Large intestine (tissue), 3 donors: ENCODE data around the gene CTNNA2. TPM values are rescaled to one million over a fixed set of nuclear protein-coding genes. Genes with fewer than 3 reads are reported as not detected.

Source experiments
- DNase-seq, 2 donors: peaks; one replicate each; pipeline versions ENCODE4 v3.0.0 to v3.0.0-alpha.2; 2013
- H3K27ac ChIP-seq: one replicate; pipeline ENCODE4 v1.5.1; 2013; ENCODE audit warnings: low read length
- H3K27me3 ChIP-seq: 2 replicates; pipeline ENCODE4 v1.6.1; 2013; ENCODE audit warnings: low read length; ENCODE audit not compliant: control insufficient read depth, insufficient read depth
- H3K36me3 ChIP-seq: 2 replicates; pipeline ENCODE4 v1.6.1; 2013; ENCODE audit warnings: low read length; ENCODE audit not compliant: control insufficient read depth, insufficient read depth
- H3K4me1 ChIP-seq: one replicate; pipeline ENCODE4 v1.6.1; 2013; ENCODE audit warnings: low read length; ENCODE audit not compliant: control insufficient read depth, insufficient read depth
- H3K4me3 ChIP-seq: one replicate; pipeline ENCODE4 v1.5.1; 2013; ENCODE audit warnings: low read length
- H3K9me3 ChIP-seq: one replicate; pipeline ENCODE4 v1.6.1; 2013; ENCODE audit warnings: mild to moderate bottlenecking, low read depth, low read length, moderate library complexity; ENCODE audit not compliant: control insufficient read depth
- WGBS: methylation state at CpG from one replicate; pipeline ENCODE4 v1.1.5; 2013; ENCODE audit warnings: low lambda C conversion rate; ENCODE audit not compliant: insufficient coverage; 5-methylcytosine and 5-hydroxymethylcytosine counted together
- polyA plus RNA-seq: library from polyadenylated mRNA; unstranded; fragments of 120-200 nt; gene quantifications from one replicate; pipeline ENCODE4 v1.2.1, GENCODE V29; 2013

The CTNNA2 gene
- polyA plus RNA-seq, 1 donor: 7.5 TPM

DNA sequence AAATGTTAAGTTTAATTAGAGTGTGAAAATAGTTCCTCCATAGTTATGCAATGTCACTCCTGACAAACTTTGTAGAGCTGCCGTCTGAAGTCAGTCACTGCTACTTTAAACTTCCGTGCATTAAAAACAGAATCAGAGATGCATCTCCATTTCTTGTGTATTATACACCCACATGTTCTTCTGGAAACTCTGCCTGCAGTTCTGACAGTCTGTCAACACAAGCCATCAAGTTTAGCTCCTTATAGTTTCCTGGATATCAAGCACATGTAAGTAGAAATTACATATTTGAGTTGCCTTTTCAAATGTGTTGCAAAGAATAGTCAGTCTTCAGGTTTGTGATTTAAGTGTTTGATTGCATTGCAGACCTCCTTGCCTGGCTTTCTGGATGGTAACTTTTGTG lies 184.3 kb downstream of the CTNNA2 start:
- no peaks in the 10 kb centered on the region for H3K27me3 ChIP-seq
- no peaks in the 10 kb centered on the region for H3K4me1 ChIP-seq
- no peak overlapping the region for H3K4me3 ChIP-seq
- no CpG with 5 or more reads among the region's 2 CpGs for WGBS
- no peak for DNase-seq
- no peaks in the 10 kb centered on the region for H3K36me3 ChIP-seq
- no peaks in the 10 kb centered on the region for H3K9me3 ChIP-seq
- no peak overlapping the region for H3K27ac ChIP-seq

DNA sequence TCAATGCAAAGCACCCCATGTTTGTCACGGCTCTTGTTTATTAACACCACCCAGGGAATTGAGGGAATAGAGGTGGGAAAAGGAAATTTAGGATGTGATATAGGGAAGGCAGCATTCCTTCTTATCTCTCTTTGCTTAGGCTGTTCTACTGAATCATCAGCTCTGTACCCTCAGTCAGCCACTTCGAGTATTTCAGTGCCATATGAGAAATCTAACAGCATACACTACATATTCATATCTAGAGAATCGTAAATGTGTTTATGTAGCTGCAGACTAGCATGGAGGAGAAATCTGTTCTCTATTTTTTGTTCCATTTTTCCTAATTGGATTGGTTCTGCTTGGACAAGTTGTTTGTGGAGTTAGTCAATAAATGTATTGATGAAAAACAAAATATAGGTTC lies 187.8 kb downstream of the CTNNA2 start:
- no peak overlapping the region for H3K27ac ChIP-seq
- H3K27me3 ChIP-seq: no peaks in the 10 kb centered on the region
- WGBS: 80% methylated on average over 2 of the region's 3 CpGs
- no peak overlapping the region for H3K4me3 ChIP-seq
- no peaks in the 10 kb centered on the region for H3K36me3 ChIP-seq
- H3K4me1 ChIP-seq: no peaks in the 10 kb centered on the region
- no peak for DNase-seq
- H3K9me3 ChIP-seq: no peaks in the 10 kb centered on the region

DNA sequence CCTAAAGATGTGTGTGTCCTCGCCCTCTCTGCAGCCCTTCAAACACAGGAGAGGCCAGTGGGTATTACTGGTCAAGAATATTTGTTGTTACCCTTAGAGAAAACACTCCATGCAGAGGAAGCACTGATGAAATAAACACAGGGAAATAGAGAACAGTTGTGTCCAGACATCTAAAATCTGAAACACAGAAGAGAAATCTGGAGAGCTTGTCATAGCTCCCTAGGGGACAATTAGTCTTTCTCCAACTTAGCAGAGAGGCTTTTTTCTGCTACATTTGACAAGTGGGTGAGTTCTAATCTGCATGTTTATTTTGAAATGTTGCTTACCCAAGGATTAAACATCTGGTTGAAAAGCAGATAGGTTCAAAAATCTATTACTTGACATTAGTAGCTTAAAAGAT lies 190.1 kb downstream of the CTNNA2 start:
- Histone ChIP-seq H3K9me3 (no peaks in the 10 kb centered on the region), H3K27ac (no peak overlapping the region), H3K4me1 (no peaks in the 10 kb centered on the region), H3K27me3 (no peaks in the 10 kb centered on the region), H3K4me3 (no peak overlapping the region), H3K36me3 (no peaks in the 10 kb centered on the region)
- no CpG with 5 or more reads among the region's 1 CpG for WGBS
- no peak for DNase-seq

DNA sequence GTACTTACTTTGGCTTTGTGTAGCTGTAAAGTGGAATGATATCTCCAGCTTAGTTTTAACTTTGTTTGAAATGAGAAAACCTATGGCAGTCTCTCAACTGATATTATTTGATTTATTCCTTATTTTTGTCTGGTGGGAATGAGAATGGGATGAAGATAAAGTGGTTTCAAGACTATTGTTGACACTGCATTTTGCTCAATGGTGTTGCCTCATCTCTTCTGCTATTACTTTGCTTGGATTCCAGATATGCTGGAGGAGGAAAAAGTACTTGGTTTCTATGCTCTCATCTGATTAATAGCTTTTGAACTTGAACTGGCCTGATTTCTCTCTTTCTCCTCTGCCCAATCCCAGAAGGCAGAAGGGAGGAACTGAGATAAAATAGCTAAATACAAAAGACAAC lies 198.2 kb downstream of the CTNNA2 start:
- H3K36me3 ChIP-seq: no peaks in the 10 kb centered on the region
- DNase-seq: no peak
- no peak overlapping the region for H3K27ac ChIP-seq
- no peak overlapping the region for H3K4me3 ChIP-seq
- no peaks in the 10 kb centered on the region for H3K9me3 ChIP-seq
- no peaks in the 10 kb centered on the region for H3K4me1 ChIP-seq
- H3K27me3 ChIP-seq: no peaks in the 10 kb centered on the region

DNA sequence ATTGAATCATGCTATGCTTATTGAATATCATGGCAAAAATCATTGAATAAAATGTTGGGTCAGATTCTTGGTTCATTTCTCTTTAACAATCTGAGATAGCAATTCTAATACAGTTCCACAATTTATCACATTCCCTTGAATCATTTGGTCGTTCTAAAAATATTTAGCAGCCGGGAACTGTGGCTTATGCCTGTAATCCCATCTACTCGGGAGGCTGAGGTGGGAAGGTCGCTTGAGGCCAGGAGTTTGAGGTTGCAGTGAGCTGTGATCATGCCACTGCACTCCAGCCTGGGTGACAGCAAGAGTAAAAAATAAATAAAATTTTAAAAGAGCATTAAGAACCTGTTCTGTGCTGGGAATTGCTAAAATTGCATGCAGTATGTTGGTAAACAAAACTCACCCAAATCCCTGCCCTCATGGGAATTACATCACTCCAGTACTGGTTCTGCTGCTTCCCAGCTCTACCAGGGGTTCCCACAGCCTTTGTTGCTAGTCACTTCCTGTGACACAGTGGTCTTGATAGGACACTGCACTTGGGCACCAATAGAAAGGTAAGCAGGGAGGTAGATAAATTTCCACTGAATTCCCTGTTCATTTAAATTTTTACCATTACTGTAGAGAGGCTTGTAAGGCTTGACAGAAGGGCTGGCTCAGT lies 200.4 kb downstream of the CTNNA2 start:
- no CpG with 5 or more reads among the region's 4 CpGs for WGBS
- Histone ChIP-seq H3K4me1 (no peaks in the 10 kb centered on the region), H3K9me3 (no peaks in the 10 kb centered on the region), H3K27ac (no peak overlapping the region), H3K27me3 (no peaks in the 10 kb centered on the region), H3K4me3 (no peak overlapping the region), H3K36me3 (no peaks in the 10 kb centered on the region)
- DNase-seq: no peak

DNA sequence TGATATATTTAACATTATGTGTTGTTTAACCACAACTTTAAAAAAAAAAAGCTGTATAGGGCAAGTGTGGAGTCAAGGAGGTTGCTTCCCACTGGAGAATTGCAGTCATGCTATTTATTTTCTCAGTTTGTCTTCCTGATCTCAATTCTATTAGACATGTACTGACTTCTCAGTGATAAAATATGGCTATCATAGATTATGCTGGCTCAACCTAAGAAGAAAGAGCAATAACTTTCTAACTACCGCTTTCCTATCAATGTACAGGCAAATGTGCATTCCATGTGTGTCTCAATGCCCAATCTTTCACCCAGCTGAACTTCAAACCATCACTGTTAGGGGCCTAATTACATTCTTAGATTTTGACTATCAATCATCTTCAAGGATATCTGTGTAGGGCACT lies 201.4 kb downstream of the CTNNA2 start:
- DNase-seq: no peak
- no peaks in the 10 kb centered on the region for H3K4me1 ChIP-seq
- H3K9me3 ChIP-seq: no peaks in the 10 kb centered on the region
- H3K4me3 ChIP-seq: no peak overlapping the region
- no peak overlapping the region for H3K27ac ChIP-seq
- WGBS: no CpG with 5 or more reads among the region's 1 CpG
- H3K36me3 ChIP-seq: no peaks in the 10 kb centered on the region
- no peaks in the 10 kb centered on the region for H3K27me3 ChIP-seq

DNA sequence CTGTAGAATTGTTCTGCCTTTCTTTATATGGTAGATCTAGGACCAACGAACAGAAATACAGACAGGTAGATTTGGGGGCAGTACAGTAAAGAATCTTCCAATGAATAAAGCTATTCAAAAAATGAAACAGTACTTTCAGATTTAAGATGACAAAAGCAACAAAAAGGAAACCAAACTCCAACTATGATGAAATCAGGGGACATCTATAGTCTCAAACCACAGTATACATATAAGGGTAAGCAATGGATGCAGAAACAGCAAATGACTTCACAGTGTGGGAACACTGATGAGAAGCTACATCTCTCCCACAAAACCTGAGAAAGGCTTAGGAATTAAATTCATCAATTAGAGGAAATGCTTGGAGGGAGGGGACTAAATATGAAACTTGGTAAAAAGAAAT lies 202.5 kb downstream of the CTNNA2 start:
- Histone ChIP-seq H3K9me3 (no peaks in the 10 kb centered on the region), H3K4me3 (no peak overlapping the region), H3K27me3 (no peaks in the 10 kb centered on the region), H3K4me1 (no peaks in the 10 kb centered on the region), H3K36me3 (no peaks in the 10 kb centered on the region), H3K27ac (no peak overlapping the region)
- WGBS: 100% methylated on average over 1 of the region's 1 CpG
- DNase-seq: no peak

DNA sequence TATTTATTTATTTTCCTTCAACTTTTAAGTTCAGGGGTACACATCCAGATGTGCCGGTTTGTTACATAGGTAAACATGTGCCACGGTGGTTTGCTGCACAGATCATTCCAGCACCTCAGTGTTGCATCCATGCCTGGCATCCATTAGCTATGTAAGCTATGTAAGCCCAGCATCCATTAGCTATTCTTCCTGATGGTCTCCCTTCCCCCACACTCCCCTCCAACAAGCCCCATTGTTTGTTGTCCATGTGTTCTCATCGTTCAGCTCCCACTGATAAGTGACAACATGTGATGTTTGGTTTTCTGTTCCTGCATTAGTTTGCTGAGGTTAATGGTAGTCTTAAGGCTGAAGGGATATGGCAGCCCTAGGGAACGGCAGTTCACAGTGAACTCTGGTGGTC lies 203.4 kb downstream of the CTNNA2 start:
- no peak for DNase-seq
- no peak overlapping the region for H3K27ac ChIP-seq
- H3K27me3 ChIP-seq: no peaks in the 10 kb centered on the region
- no peaks in the 10 kb centered on the region for H3K4me1 ChIP-seq
- no peaks in the 10 kb centered on the region for H3K36me3 ChIP-seq
- H3K9me3 ChIP-seq: no peaks in the 10 kb centered on the region
- no CpG with 5 or more reads among the region's 4 CpGs for WGBS
- H3K4me3 ChIP-seq: no peak overlapping the region

DNA sequence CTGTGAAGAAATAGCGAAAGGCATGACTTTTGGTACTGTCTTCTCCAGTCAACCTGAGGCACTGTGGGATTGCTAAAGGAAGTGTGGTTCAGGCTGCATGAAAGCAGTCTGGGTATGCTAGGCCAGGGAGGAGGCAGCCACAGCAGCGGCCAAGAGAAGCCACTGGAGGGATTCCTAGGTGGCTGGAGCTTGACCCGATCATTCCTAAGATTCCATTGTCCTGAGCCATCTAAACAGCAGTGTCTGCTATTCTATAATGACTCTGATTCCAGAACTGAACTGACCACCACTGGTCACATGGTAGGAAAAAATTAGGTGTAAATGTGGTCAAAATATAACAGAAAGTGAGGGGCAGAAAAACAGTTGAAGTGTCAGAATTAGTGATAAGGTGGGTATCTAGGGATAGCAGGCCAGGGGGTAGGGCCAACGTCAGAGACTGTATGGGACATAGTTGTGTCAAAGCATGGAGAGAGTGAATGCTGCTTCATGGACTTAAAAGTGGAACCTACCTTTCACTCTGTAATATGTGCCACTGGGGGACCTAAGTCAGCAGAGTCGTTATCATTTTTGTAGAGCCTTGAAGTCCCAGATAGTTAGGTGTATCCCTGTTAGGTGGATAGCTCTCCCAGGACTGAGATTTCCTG lies 204.6 kb downstream of the CTNNA2 start:
- no peak overlapping the region for H3K27ac ChIP-seq
- H3K36me3 ChIP-seq: no peaks in the 10 kb centered on the region
- no peaks in the 10 kb centered on the region for H3K4me1 ChIP-seq
- WGBS: no CpG with 5 or more reads among the region's 5 CpGs
- no peak for DNase-seq
- no peaks in the 10 kb centered on the region for H3K27me3 ChIP-seq
- no peaks in the 10 kb centered on the region for H3K9me3 ChIP-seq
- no peak overlapping the region for H3K4me3 ChIP-seq

DNA sequence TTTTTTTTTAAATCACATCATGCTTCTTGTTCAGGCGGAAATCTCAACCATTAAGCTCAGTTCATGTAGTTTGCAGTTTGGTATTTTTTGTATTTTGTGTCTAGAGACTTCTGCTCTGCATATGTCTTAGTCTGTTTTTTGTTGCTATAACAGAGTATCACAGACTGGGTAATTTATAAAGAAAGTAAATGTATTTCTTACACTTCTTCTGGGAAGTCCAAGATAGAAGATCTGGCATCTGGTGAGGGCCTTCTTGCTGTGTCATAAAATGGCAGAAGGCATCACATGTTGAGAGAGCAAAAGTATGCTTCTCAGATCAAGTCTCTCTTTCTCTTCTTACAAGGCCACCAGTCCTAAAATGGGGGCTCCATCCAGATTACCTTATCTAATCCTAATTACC lies 208.2 kb downstream of the CTNNA2 start:
- H3K36me3 ChIP-seq: no peaks in the 10 kb centered on the region
- H3K27me3 ChIP-seq: no peaks in the 10 kb centered on the region
- H3K9me3 ChIP-seq: no peaks in the 10 kb centered on the region
- DNase-seq: no peak
- no peaks in the 10 kb centered on the region for H3K4me1 ChIP-seq
- H3K27ac ChIP-seq: no peak overlapping the region
- H3K4me3 ChIP-seq: no peak overlapping the region
- WGBS: no CpG with 5 or more reads among the region's 1 CpG

DNA sequence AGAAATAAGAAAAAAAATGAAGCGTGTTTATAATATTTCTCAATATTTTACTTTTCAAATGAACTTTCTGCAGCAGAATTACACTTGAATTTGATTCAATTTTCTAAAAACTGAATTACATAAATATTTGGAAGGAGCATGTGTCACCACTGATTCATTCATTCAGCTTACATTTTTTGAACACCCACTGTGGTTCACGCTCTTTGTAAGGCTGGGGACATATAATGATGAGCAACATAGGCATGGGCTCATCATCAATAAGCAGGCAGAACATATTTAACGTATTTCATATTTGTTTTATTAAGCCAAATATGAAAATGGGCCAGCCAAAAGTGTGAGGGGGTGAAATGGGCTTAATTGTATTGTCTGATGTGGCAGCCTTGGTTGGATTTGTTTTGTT lies 209.1 kb downstream of the CTNNA2 start:
- Histone ChIP-seq H3K4me3 (no peak overlapping the region), H3K9me3 (no peaks in the 10 kb centered on the region), H3K36me3 (no peaks in the 10 kb centered on the region), H3K27me3 (no peaks in the 10 kb centered on the region), H3K4me1 (no peaks in the 10 kb centered on the region), H3K27ac (no peak overlapping the region)
- DNase-seq: no peak
- WGBS: 93% methylated on average over 1 of the region's 3 CpGs
